ENCODE measurements around the gene GABRR3. TPM values are rescaled to one million over a fixed set of nuclear protein-coding genes. Genes with fewer than 3 reads are reported as not detected.

Gene GABRR3
- total RNA-seq, 1 experiment from 2014 or later: not detected

DNA sequence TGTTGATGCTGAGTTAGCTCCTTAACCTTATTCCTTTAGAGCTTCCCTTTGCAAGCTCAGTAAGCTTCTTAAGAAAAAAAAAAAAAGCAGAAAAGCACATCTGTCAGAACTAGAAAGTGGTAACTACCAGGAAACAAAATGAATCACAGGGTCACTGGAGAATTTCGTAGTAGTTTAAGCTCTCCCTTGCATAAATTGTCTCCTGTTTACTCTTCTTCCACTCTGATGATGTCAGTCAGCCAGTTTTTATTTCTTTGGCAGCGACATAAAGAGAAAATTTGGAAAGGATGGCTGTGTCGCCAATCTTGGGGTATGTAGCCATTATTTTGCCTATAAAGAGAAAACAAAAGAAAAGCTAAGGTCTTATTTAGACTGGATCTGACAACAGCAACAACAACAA lies 3.2 kb upstream of the GABRR3 start:
- BruUV-seq (replicated peaks): no TSS peak
- no peak overlapping the region for H3K27ac ChIP-seq (ENCODE audit: low read depth, low read length, poor library complexity, severe bottlenecking)
- TF ChIP-seq, protein P1, sequence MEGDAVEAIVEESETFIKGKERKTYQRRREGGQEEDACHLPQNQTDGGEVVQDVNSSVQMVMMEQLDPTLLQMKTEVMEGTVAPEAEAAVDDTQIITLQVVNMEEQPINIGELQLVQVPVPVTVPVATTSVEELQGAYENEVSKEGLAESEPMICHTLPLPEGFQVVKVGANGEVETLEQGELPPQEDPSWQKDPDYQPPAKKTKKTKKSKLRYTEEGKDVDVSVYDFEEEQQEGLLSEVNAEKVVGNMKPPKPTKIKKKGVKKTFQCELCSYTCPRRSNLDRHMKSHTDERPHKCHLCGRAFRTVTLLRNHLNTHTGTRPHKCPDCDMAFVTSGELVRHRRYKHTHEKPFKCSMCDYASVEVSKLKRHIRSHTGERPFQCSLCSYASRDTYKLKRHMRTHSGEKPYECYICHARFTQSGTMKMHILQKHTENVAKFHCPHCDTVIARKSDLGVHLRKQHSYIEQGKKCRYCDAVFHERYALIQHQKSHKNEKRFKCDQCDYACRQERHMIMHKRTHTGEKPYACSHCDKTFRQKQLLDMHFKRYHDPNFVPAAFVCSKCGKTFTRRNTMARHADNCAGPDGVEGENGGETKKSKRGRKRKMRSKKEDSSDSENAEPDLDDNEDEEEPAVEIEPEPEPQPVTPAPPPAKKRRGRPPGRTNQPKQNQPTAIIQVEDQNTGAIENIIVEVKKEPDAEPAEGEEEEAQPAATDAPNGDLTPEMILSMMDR (conservative IDR thresholded peaks at IDR 0.05; ENCODE audit: low read depth, low read length): no peak
- no peak for TF ChIP-seq EZH2 (IDR thresholded peaks at IDR 0.05; ENCODE audit: borderline replicate concordance, low read depth, low read length, poor library complexity, severe bottlenecking)
- DNase-seq (ENCODE audit: low spot score): no peak
- H3K9me3 ChIP-seq (ENCODE audit: low read depth, low read length, poor library complexity, severe bottlenecking): no peaks in the 10 kb centered on the region
- ChIA-PET POLR2A (ENCODE audit: low non-redundant PET) (interaction anchor here (0.5 kb wide), 1 partner anchor 137 kb away, joined by 3 read pairs; no protein-coding TSS in a partner anchor), CTCF (interaction anchor here (0.6 to 1.0 kb wide), 2 partner anchors 16 to 306 kb away, joined by 3 to 6 read pairs; no protein-coding TSS in a partner anchor)
- no peak overlapping the region for H3K4me3 ChIP-seq (ENCODE audit: low read depth, low read length, poor library complexity, severe bottlenecking)
- intact Hi-C loops (cut with micrococcal nuclease; ENCODE audit: unreplicated experiment): loop anchor here (10.0 kb wide), 1 partner anchor 777 kb away; no protein-coding TSS in a partner anchor
- H3K4me1 ChIP-seq (ENCODE audit: insufficient read depth, low read length, poor library complexity, severe bottlenecking): no peaks in the 10 kb centered on the region
- peaks cover 31% of the 10 kb centered on the region for H3K27me3 ChIP-seq (replicated peaks; ENCODE audit: insufficient read depth, low read depth, low read length, poor library complexity)
- H3K36me3 ChIP-seq (ENCODE audit: insufficient read depth, low read length, poor library complexity, severe bottlenecking): no peaks in the 10 kb centered on the region

DNA sequence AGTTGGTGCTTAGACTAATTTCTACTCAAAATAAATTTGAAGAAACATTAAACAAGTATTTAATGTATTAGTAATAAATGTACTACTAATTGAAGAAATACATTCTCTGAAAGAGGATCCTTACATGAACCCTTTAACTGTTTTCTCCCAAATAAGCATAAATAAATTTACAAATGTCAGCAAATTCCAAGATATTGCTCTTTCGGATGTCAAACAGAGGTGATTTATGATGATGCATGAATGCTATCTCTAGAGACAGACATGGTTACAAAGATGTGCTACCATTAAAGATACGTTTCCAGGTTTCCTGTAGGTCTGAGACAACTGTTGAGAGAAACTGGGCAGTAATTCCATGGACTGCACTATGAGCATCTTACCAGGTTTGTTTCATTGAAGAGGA lies 629 bp downstream of the GABRR3 start:
- intact Hi-C loops (cut with micrococcal nuclease; ENCODE audit: unreplicated experiment): loop anchor here (10.0 kb wide), 1 partner anchor 780 kb away; no protein-coding TSS in a partner anchor
- POLR2A ChIA-PET (ENCODE audit: low non-redundant PET): no interaction called here
- no peak overlapping the region for H3K27ac ChIP-seq (ENCODE audit: low read depth, low read length, poor library complexity, severe bottlenecking)
- H3K36me3 ChIP-seq (ENCODE audit: insufficient read depth, low read length, poor library complexity, severe bottlenecking): no peaks in the 10 kb centered on the region
- BruUV-seq (replicated peaks): no TSS peak
- peaks cover 35% of the 10 kb centered on the region for H3K27me3 ChIP-seq (replicated peaks; ENCODE audit: insufficient read depth, low read depth, low read length, poor library complexity)
- CTCF ChIA-PET: no interaction called here
- no peaks in the 10 kb centered on the region for H3K4me1 ChIP-seq (ENCODE audit: insufficient read depth, low read length, poor library complexity, severe bottlenecking)
- H3K9me3 ChIP-seq (ENCODE audit: low read depth, low read length, poor library complexity, severe bottlenecking): no peaks in the 10 kb centered on the region
- no peak overlapping the region for H3K4me3 ChIP-seq (ENCODE audit: low read depth, low read length, poor library complexity, severe bottlenecking)
- no peak for TF ChIP-seq EZH2 (IDR thresholded peaks at IDR 0.05; ENCODE audit: borderline replicate concordance, low read depth, low read length, poor library complexity, severe bottlenecking)
- TF ChIP-seq, protein P1 (conservative IDR thresholded peaks at IDR 0.05; ENCODE audit: low read depth, low read length): no peak
- DNase-seq (ENCODE audit: low spot score): no peak

DNA sequence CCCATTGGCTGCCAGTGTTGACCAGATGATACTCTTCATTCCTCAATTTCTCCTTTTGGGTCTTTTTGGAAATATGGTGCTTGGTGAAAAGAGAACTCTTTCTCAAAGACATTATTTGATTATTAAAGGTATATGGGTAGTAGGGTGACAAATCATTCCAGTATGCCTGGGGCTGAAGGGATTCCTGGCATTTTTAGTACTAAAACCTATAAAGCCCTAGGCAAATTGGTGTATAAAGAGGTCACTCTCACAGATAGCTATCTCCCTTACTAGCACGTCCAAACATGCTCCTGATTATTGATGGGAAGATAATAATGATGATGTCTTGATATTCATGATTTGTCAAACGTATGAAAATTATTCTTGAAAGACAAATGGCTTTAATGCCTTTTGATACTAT lies 1.1 kb downstream of the GABRR3 start:
- peaks cover 35% of the 10 kb centered on the region for H3K27me3 ChIP-seq (replicated peaks; ENCODE audit: insufficient read depth, low read depth, low read length, poor library complexity)
- H3K4me3 ChIP-seq (ENCODE audit: low read depth, low read length, poor library complexity, severe bottlenecking): no peak overlapping the region
- H3K9me3 ChIP-seq (ENCODE audit: low read depth, low read length, poor library complexity, severe bottlenecking): no peaks in the 10 kb centered on the region
- CTCF ChIA-PET: no interaction called here
- TF ChIP-seq, protein P1 (conservative IDR thresholded peaks at IDR 0.05; ENCODE audit: low read depth, low read length): no peak
- no peak for TF ChIP-seq EZH2 (IDR thresholded peaks at IDR 0.05; ENCODE audit: borderline replicate concordance, low read depth, low read length, poor library complexity, severe bottlenecking)
- H3K36me3 ChIP-seq (ENCODE audit: insufficient read depth, low read length, poor library complexity, severe bottlenecking): no peaks in the 10 kb centered on the region
- intact Hi-C loops (cut with micrococcal nuclease; ENCODE audit: unreplicated experiment): loop anchor here (10.0 kb wide), 1 partner anchor 781 kb away; no protein-coding TSS in a partner anchor
- no peak for DNase-seq (ENCODE audit: low spot score)
- POLR2A ChIA-PET (ENCODE audit: low non-redundant PET): no interaction called here
- no peak overlapping the region for H3K27ac ChIP-seq (ENCODE audit: low read depth, low read length, poor library complexity, severe bottlenecking)
- no peaks in the 10 kb centered on the region for H3K4me1 ChIP-seq (ENCODE audit: insufficient read depth, low read length, poor library complexity, severe bottlenecking)
- BruUV-seq (replicated peaks): no TSS peak
